DND-41 (cell line): ENCODE results near the gene POU6F1.
A peak's percentile ranks its signal among the peaks of the same experiment; 100 is the strongest.

ENCODE experiments used
- ATAC-seq: fragments of 200-7000 bp; cut with Tn5 transposase; 3 replicates; pipeline ENCODE4 v1.9.1; 2021; ENCODE audit warnings: low read depth; ENCODE audit not compliant: insufficient read depth
- DNase-seq: peaks from one replicate; pipeline ENCODE4 v3.0.0-alpha.2; 2020
- H2AFZ ChIP-seq: 2 replicates; pipeline ENCODE4 v1.6.0; 2012; ENCODE audit warnings: low read depth, low read length
- H3K27ac ChIP-seq: 2 replicates; pipeline ENCODE4 v1.5.1; 2012; ENCODE audit warnings: low read length, inconsistent platforms
- H3K27me3 ChIP-seq: fragments of 200-600 bp; sonication (generic); 2 replicates; pipeline ENCODE4 v1.6.0; 2012; ENCODE audit warnings: low read length, mild to moderate bottlenecking, inconsistent platforms; ENCODE audit not compliant: insufficient read depth, poor library complexity
- H3K36me3 ChIP-seq: 2 replicates; pipeline ENCODE4 v1.5.1; 2012; ENCODE audit warnings: low read length, inconsistent platforms; ENCODE audit not compliant: insufficient read depth
- H3K4me1 ChIP-seq: 2 replicates; pipeline ENCODE4 v1.5.1; 2012; ENCODE audit warnings: mild to moderate bottlenecking, low read length; ENCODE audit not compliant: insufficient read depth
- H3K4me2 ChIP-seq: 2 replicates; pipeline ENCODE4 v1.6.0; 2012; ENCODE audit warnings: mild to moderate bottlenecking, moderate library complexity, low read length, inconsistent platforms; ENCODE audit not compliant: insufficient read depth
- H3K4me3 ChIP-seq, 2 experiments: fragments of 200-600 bp in 1 of 2; shearing (Covaris generic) in 1 of 2; 2 replicates each; pipeline ENCODE4 v1.5.1; 2012 to 2016; ENCODE audit warnings: inconsistent platforms in 2 of 2, low read length in 2 of 2, mild to moderate bottlenecking in 2 of 2, low read depth in 1 of 2, moderate library complexity in 1 of 2
- H3K79me2 ChIP-seq: 2 replicates; pipeline ENCODE4 v1.6.0; 2012; ENCODE audit warnings: low read length, inconsistent platforms; ENCODE audit not compliant: insufficient read depth
- H3K9ac ChIP-seq: 2 replicates; pipeline ENCODE4 v1.6.0; 2012; ENCODE audit warnings: low read depth, mild to moderate bottlenecking, inconsistent platforms, low read length, moderate library complexity
- H3K9me3 ChIP-seq: 2 replicates; pipeline ENCODE4 v1.5.1; 2012; ENCODE audit warnings: low read length, moderate library complexity, mild to moderate bottlenecking, inconsistent platforms; ENCODE audit not compliant: insufficient read depth, severe bottlenecking
- H4K20me1 ChIP-seq: 2 replicates; pipeline ENCODE4 v1.6.0; 2012; ENCODE audit warnings: low read length; ENCODE audit not compliant: insufficient read depth
- CTCF ChIP-seq: IDR thresholded peaks from 2 replicates; pipeline ENCODE4 v1.5.1; 2012; ENCODE audit warnings: borderline replicate concordance, low read length, moderate library complexity, mild to moderate bottlenecking; ENCODE audit not compliant: poor library complexity, severe bottlenecking; ENCODE audit errors: extremely low read depth
- EZH2 ChIP-seq: IDR thresholded peaks from 3 replicates; pipeline ENCODE4 v1.6.1; 2012; ENCODE audit warnings: borderline replicate concordance, low read depth, mild to moderate bottlenecking, moderate library complexity, low read length, inconsistent platforms; ENCODE audit not compliant: severe bottlenecking

Gene POU6F1, protein sequence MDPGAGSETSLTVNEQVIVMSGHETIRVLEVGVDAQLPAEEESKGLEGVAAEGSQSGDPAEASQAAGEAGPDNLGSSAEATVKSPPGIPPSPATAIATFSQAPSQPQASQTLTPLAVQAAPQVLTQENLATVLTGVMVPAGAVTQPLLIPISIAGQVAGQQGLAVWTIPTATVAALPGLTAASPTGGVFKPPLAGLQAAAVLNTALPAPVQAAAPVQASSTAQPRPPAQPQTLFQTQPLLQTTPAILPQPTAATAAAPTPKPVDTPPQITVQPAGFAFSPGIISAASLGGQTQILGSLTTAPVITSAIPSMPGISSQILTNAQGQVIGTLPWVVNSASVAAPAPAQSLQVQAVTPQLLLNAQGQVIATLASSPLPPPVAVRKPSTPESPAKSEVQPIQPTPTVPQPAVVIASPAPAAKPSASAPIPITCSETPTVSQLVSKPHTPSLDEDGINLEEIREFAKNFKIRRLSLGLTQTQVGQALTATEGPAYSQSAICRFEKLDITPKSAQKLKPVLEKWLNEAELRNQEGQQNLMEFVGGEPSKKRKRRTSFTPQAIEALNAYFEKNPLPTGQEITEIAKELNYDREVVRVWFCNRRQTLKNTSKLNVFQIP

DNA sequence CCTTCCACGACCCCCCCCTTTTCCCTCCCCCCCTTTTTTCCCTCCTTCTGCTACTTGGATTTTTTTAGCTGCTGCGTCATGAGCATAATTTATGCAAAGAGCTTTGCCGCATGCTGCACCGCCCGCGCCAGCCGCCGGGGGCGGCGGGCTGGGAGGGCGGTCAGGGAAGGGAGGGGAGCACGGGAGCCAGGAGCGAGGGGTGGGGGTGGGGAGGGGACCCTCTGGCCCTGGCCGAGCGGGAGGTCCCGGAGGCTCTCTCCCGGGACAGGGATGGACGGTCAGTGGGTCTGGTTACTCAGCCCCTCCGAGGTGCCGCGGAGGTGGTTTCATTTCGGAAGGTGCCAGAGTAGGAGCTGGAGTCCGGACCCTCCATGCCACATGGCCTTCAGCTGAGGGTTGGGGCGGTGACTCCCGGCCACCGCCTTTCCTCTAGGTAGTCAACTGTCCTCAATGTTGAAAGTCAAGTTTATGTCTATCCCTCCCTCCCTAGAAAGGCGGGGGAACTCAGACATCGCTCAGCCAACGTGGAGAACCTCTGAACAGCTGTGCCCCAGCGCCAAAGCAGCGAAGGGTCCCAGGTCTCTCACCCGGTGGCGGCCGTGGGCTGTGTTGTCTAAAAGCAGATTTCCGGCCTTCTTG, at the start of gene POU6F1:
TSS of gene POU6F1 (minus strand) at position 95 of the 639 bp plus-strand sequence. CDS start 11,226 bp downstream, outside the sequence.
- Histone ChIP-seq H3K79me2 (no peaks in the 10 kb centered on the region), H3K36me3 (no peaks in the 10 kb centered on the region), H3K9ac (peak within 1 kb of the TSS; percentile 63), H3K4me1 (peaks cover 18% of the 10 kb centered on the region), H3K4me3 (peak within 1 kb of the TSS; percentile 34 to 66), H3K9me3 (no peaks in the 10 kb centered on the region), H3K27me3 (peaks cover 2% of the 10 kb centered on the region), H3K4me2 (peak within 1 kb of the TSS; percentile 94), H3K27ac (peak within 1 kb of the TSS; percentile 47), H2AFZ (peak within 1 kb of the TSS; percentile 80), H4K20me1 (no peaks in the 10 kb centered on the region)
- DNase-seq (peak; percentile 73), ATAC-seq (peak; percentile 88)
- TF ChIP-seq EZH2 (no peak), CTCF (peak; percentile 69)

DNA sequence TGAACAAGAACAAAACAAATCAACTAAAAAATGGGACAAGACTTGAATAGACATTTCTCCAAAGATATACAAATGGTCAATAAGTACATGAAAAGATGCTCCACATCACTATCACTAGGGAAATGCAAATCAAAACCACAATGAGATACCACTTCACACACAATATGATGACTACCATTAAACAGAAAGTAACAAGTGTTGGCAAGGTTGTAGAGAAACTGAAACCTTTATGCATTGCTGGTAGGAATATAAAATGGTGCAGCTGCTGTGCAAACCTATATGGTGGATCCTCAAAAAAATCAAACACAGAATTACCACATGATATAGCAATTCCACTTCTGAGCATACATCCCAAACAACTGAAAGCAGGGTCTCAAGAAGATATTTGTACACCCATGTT, 47.2 kb upstream of the POU6F1 start:
- ATAC-seq, result peak; percentile 29; the same call in 1 of the 3 replicates
- TF ChIP-seq CTCF (no peak), EZH2 (no peak)

DNA sequence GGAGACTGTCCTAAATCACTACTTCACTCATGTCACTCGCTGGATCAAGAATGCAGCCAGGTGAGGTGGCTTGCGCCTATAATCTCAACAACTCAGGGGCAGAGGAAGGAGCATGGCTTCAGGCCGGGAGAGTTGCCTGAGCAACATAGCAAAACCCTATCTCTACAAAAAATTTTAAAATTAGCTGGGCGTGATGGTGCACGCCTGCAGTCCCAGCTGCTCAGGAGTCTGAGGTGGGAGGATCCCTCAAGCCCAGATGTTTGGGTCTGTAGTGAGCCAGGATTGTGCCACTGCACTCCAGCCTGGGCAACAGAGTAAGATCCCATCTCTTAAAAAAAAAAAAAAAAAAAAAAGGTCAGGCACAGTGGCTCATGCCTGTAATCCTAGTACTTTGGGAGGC, 46.4 kb upstream of the POU6F1 start:
- Histone ChIP-seq H3K9ac (no peak overlapping the region), H3K27ac (no peak overlapping the region), H3K79me2 (no peaks in the 10 kb centered on the region), H3K36me3 (peaks cover 3% of the 10 kb centered on the region; the same call in 1 of the 2 replicates), H4K20me1 (no peaks in the 10 kb centered on the region), H3K4me1 (peaks cover 13% of the 10 kb centered on the region), H3K27me3 (no peaks in the 10 kb centered on the region), H3K9me3 (no peaks in the 10 kb centered on the region), H3K4me3 (no peak overlapping the region), H3K4me2 (no peak overlapping the region), H2AFZ (no peak overlapping the region)
- TF ChIP-seq EZH2 (no peak), CTCF (no peak)
- ATAC-seq, result no peak
- no peak for DNase-seq

More for the DNA sequence above, 47.2 kb upstream of the POU6F1 start:
- Histone ChIP-seq H3K9me3 (no peaks in the 10 kb centered on the region), H3K4me3 (no peak overlapping the region), H3K27ac (no peak overlapping the region), H3K9ac (no peak overlapping the region), H4K20me1 (no peaks in the 10 kb centered on the region), H3K4me2 (no peak overlapping the region), H3K4me1 (peaks cover 18% of the 10 kb centered on the region), H2AFZ (no peak overlapping the region), H3K36me3 (peaks cover 3% of the 10 kb centered on the region; the same call in 1 of the 2 replicates), H3K27me3 (no peaks in the 10 kb centered on the region), H3K79me2 (no peaks in the 10 kb centered on the region)
- no peak for DNase-seq
